ENCODE results near the gene FTL. TPM values are rescaled to one million over a fixed set of nuclear protein-coding genes. Genes with fewer than 3 reads are reported as not detected.
"Not testable (repeated sequence)": the region's sequence is repeated elsewhere in the genome, so short reads cannot be mapped to it uniquely, and the experiment has no call there.

Gene FTL
- total RNA-seq, 1 experiment from 2014 or later = 1,459 TPM

GRCh38 chr19:48920949-48921348 lies 44.2 kb upstream of the FTL start:
- Mint-ChIP-seq H3K27me3 (ENCODE audit: unreplicated experiment) (no peaks in the 10 kb centered on the region), H3K4me1 (ENCODE audit: low read depth, unreplicated experiment) (no peaks in the 10 kb centered on the region), H3K36me3 (ENCODE audit: insufficient read depth, unreplicated experiment) (peaks cover 63% of the 10 kb centered on the region), H3K9me3 (ENCODE audit: low read depth, unreplicated experiment) (no peaks in the 10 kb centered on the region), H3K4me3 (ENCODE audit: low read depth, unreplicated experiment) (no peak overlapping the region), H3K27ac (ENCODE audit: unreplicated experiment) (no peak overlapping the region)
- CTCF ChIA-PET = interaction anchor here (1.5 kb wide), 1 partner anchor 12 kb away, joined by 5 read pairs; the partner anchor contains the start of gene DHDH
- TF ChIP-seq CTCF (IDR thresholded peaks at IDR 0.05; ENCODE audit: unreplicated experiment) = no peak
- no peak for DNase-seq
- no TSS peak for BruUV-seq (replicated peaks)
- intact Hi-C loops (cut with micrococcal nuclease; ENCODE audit: unreplicated experiment) = no loop called here

GRCh38 chr19:48921721-48922500 lies 43.2 kb upstream of the FTL start:
- peaks cover 6% of the 10 kb centered on the region for H3K4me1 Mint-ChIP-seq (ENCODE audit: low read depth, unreplicated experiment)
- CTCF ChIA-PET = interaction anchor here (1.5 kb wide), 1 partner anchor 11 kb away, joined by 5 read pairs; the partner anchor contains the start of gene DHDH
- no peak for DNase-seq
- H3K27me3 Mint-ChIP-seq (ENCODE audit: unreplicated experiment) = no peaks in the 10 kb centered on the region
- TF ChIP-seq CTCF (IDR thresholded peaks at IDR 0.05; ENCODE audit: unreplicated experiment) = no peak
- H3K4me3 Mint-ChIP-seq (ENCODE audit: low read depth, unreplicated experiment) = no peak overlapping the region
- intact Hi-C loops (cut with micrococcal nuclease; ENCODE audit: unreplicated experiment) = no loop called here
- BruUV-seq (replicated peaks) = no TSS peak
- peak overlapping the region; percentile 22 for H3K27ac Mint-ChIP-seq (ENCODE audit: unreplicated experiment)
- H3K36me3 Mint-ChIP-seq (ENCODE audit: insufficient read depth, unreplicated experiment) = peaks cover 62% of the 10 kb centered on the region
- H3K9me3 Mint-ChIP-seq (ENCODE audit: low read depth, unreplicated experiment) = no peaks in the 10 kb centered on the region

GRCh38 chr19:48922548-48923490 lies 42.3 kb upstream of the FTL start:
- H3K27me3 Mint-ChIP-seq (ENCODE audit: unreplicated experiment) = no peaks in the 10 kb centered on the region
- H3K9me3 Mint-ChIP-seq (ENCODE audit: low read depth, unreplicated experiment) = no peaks in the 10 kb centered on the region
- H3K4me3 Mint-ChIP-seq (ENCODE audit: low read depth, unreplicated experiment) = no peak overlapping the region
- no peak for DNase-seq
- intact Hi-C loops (cut with micrococcal nuclease; ENCODE audit: unreplicated experiment) = no loop called here
- TF ChIP-seq CTCF (IDR thresholded peaks at IDR 0.05; ENCODE audit: unreplicated experiment) = no peak
- peak overlapping the region; percentile 22 for H3K27ac Mint-ChIP-seq (ENCODE audit: unreplicated experiment)
- H3K4me1 Mint-ChIP-seq (ENCODE audit: low read depth, unreplicated experiment) = peaks cover 8% of the 10 kb centered on the region
- BruUV-seq (replicated peaks) = TSS peak; percentile 82
- CTCF ChIA-PET = no interaction called here
- H3K36me3 Mint-ChIP-seq (ENCODE audit: insufficient read depth, unreplicated experiment) = peaks cover 61% of the 10 kb centered on the region

GRCh38 chr19:48925240-48925843 lies 39.8 kb upstream of the FTL start:
- Mint-ChIP-seq H3K4me1 (ENCODE audit: low read depth, unreplicated experiment) (peaks cover 8% of the 10 kb centered on the region), H3K36me3 (ENCODE audit: insufficient read depth, unreplicated experiment) (peaks cover 58% of the 10 kb centered on the region), H3K27ac (ENCODE audit: unreplicated experiment) (peak overlapping the region; percentile 12), H3K9me3 (ENCODE audit: low read depth, unreplicated experiment) (no peaks in the 10 kb centered on the region), H3K4me3 (ENCODE audit: low read depth, unreplicated experiment) (no peak overlapping the region), H3K27me3 (ENCODE audit: unreplicated experiment) (no peaks in the 10 kb centered on the region)
- no TSS peak for BruUV-seq (replicated peaks)
- CTCF ChIA-PET = interaction anchor here (0.6 to 1.2 kb wide), 5 partner anchors 8 to 798 kb away, joined by 3 to 8 read pairs (median 3); partner anchors contain the start of genes DHDH and NUCB1
- no peak for DNase-seq
- intact Hi-C loops (cut with micrococcal nuclease; ENCODE audit: unreplicated experiment) = no loop called here
- no peak for TF ChIP-seq CTCF (IDR thresholded peaks at IDR 0.05; ENCODE audit: unreplicated experiment)

GRCh38 chr19:48925890-48926289 lies 39.2 kb upstream of the FTL start:
- H3K4me1 Mint-ChIP-seq (ENCODE audit: low read depth, unreplicated experiment); BruUV-seq (replicated peaks); H3K27ac Mint-ChIP-seq (ENCODE audit: unreplicated experiment); H3K4me3 Mint-ChIP-seq (ENCODE audit: low read depth, unreplicated experiment); intact Hi-C loops (cut with micrococcal nuclease; ENCODE audit: unreplicated experiment); H3K9me3 Mint-ChIP-seq (ENCODE audit: low read depth, unreplicated experiment); DNase-seq; H3K27me3 Mint-ChIP-seq (ENCODE audit: unreplicated experiment): not testable (repeated sequence)
- CTCF ChIA-PET = interaction anchor here (0.6 to 1.1 kb wide), 5 partner anchors 7 to 797 kb away, joined by 3 to 8 read pairs (median 3); partner anchors contain the start of gene DHDH
- peaks cover 56% of the 10 kb centered on the region for H3K36me3 Mint-ChIP-seq (ENCODE audit: insufficient read depth, unreplicated experiment)
